Tibial nerve (tissue), 4 donors: Measurements from ENCODE around the gene KMT2C.

Source experiments
- CTCF ChIP-seq, 5 experiments: fragments of 200-600 bp in 3 of 5; fragments of 450-650 bp in 2 of 5; sonication (generic) in 3 of 5; IDR thresholded peaks; one replicate each; pipeline ENCODE4 v1.5.1; 2016 to 2019; ENCODE audit warnings: antibody characterized with exemption in 5 of 5, mild to moderate bottlenecking in 3 of 5, moderate library complexity in 2 of 5
- EP300 ChIP-seq, 2 donors: sonication (generic); formaldehyde crosslinking; IDR thresholded peaks; one replicate each; pipeline ENCODE4 v1.6.1; 2017; ENCODE audit warnings: antibody characterized with exemption in 2 of 2, mild to moderate bottlenecking in 1 of 2
- POLR2A ChIP-seq, 2 donors: fragments of 450-650 bp; IDR thresholded peaks; one replicate each; pipeline ENCODE4 v1.6.1; 2017; ENCODE audit warnings: antibody characterized with exemption in 2 of 2, mild to moderate bottlenecking in 2 of 2, moderate library complexity in 2 of 2

GRCh38 chr7:152149363-152149762, 286.4 kb downstream of the KMT2C start:
- TF ChIP-seq POLR2A (IDR thresholded peaks at IDR 0.05) (no peak), CTCF (IDR thresholded peaks at IDR 0.05) (no peak), EP300 (IDR thresholded peaks at IDR 0.05) (no peak)
